Measurements from ENCODE around the gene CES1.

DNA sequence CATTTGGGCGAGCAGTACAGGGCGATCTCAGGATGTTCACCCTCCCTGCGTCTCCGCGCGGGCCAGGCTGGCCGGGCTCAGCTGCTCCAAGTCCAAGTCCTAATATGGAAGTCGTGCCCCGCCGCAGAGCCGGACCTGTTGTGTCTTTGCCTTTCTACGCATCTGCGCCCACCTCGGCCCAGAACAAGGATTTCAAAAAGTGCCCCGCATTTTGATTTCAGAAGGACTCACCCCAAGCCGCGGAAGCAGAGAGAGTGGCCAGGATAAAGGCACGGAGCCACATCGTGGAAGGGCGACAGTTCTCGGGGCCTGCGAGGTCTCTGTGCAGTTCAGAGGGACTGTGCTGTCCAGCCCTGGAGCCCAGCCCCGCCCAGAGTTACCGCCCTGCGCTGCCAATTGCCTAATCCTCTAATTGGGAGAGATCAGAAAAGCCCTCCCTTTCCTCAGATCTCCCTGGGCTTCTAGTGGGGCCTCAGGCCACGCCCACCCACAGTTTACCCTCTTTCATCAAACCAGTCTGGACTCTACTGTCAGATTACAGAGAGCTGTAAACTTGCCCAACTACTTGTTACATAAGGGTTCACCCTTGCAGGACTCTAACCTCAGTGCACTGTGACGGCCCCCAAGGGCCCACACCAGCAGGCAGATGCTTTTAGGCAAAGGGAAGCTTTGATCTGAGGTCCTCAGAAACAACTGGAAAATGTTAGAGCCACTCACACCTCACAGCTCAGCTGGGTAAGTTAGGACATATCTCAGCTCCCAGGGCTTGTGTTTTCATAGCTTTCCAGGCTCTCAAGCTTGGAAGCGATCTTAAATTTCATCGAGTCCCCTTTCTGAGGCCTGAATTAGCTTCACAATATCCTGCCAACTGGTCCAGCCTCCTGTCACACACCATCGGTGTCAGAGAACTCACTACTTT lies at the start of gene CES1:
- TF ChIP-seq POLR2AphosphoS5 (IDR thresholded peaks at IDR 0.05) = no peak
- TF ChIP-seq, protein P1, sequence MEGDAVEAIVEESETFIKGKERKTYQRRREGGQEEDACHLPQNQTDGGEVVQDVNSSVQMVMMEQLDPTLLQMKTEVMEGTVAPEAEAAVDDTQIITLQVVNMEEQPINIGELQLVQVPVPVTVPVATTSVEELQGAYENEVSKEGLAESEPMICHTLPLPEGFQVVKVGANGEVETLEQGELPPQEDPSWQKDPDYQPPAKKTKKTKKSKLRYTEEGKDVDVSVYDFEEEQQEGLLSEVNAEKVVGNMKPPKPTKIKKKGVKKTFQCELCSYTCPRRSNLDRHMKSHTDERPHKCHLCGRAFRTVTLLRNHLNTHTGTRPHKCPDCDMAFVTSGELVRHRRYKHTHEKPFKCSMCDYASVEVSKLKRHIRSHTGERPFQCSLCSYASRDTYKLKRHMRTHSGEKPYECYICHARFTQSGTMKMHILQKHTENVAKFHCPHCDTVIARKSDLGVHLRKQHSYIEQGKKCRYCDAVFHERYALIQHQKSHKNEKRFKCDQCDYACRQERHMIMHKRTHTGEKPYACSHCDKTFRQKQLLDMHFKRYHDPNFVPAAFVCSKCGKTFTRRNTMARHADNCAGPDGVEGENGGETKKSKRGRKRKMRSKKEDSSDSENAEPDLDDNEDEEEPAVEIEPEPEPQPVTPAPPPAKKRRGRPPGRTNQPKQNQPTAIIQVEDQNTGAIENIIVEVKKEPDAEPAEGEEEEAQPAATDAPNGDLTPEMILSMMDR (IDR thresholded peaks at IDR 0.05) = no peak
- no peak for TF ChIP-seq POLR2A (IDR thresholded peaks at IDR 0.05)
- TF ChIP-seq EP300 (IDR thresholded peaks at IDR 0.05) = no peak
